Left renal pelvis (tissue), 4 donors: ENCODE measurements around the gene C22orf23. TPM values are rescaled to one million over a fixed set of nuclear protein-coding genes. Genes with fewer than 3 reads are reported as not detected.
"Not testable (repeated sequence)": the region's sequence is repeated elsewhere in the genome, so short reads cannot be mapped to it uniquely, and the experiment has no call there.

Experiments used
- DNase-seq, 4 donors: peaks; one replicate each; pipeline ENCODE4 v3.0.0-alpha.2; 2013; ENCODE audit warnings: low read depth in 4 of 4, low spot score in 3 of 4
- polyA plus RNA-seq, 4 donors: library from polyadenylated mRNA; unstranded; fragments of 120-200 nt; gene quantifications; one replicate each; pipeline ENCODE4 v1.2.1, GENCODE V29; 2013; ENCODE audit not compliant: insufficient read length in 4 of 4

The C22orf23 gene
- polyA plus RNA-seq, 4 donors: 4.2 to 7.0 (median 6.6) TPM

- no peak for DNase-seq
Measured at GRCh38 chr22:37982938-37983859, 29.8 kb upstream of the C22orf23 start.

GRCh38 chr22:37982151-37982785 is 28.9 kb upstream of the C22orf23 start:
- no peak for DNase-seq

- no peak for DNase-seq
Measured at GRCh38 chr22:37981282-37982011, 28.0 kb upstream of the C22orf23 start.

GRCh38 chr22:37979782-37980181 is 26.4 kb upstream of the C22orf23 start:
- no peak for DNase-seq

GRCh38 chr22:37976547-37976946 is 23.1 kb upstream of the C22orf23 start:
- no peak for DNase-seq

- DNase-seq: not testable (repeated sequence)
Measured at GRCh38 chr22:37976022-37976421, 22.6 kb upstream of the C22orf23 start.

- no peak for DNase-seq
Measured at GRCh38 chr22:37975153-37975552, 21.8 kb upstream of the C22orf23 start.

GRCh38 chr22:37973271-37974170 is 20.1 kb upstream of the C22orf23 start:
- DNase-seq: no peak

GRCh38 chr22:37972527-37972926 is 19.1 kb upstream of the C22orf23 start:
- DNase-seq: no peak

- no peak for DNase-seq
Measured at GRCh38 chr22:37971475-37972434, 18.4 kb upstream of the C22orf23 start.

- no peak for DNase-seq
Measured at GRCh38 chr22:37970864-37971263, 17.5 kb upstream of the C22orf23 start.

GRCh38 chr22:37968452-37969251 is 15.3 kb upstream of the C22orf23 start:
- DNase-seq: no peak

- no peak for DNase-seq
Measured at GRCh38 chr22:37967637-37968451, 14.4 kb upstream of the C22orf23 start.

- DNase-seq: no peak
Measured at GRCh38 chr22:37967147-37967546, 13.7 kb upstream of the C22orf23 start.

- no peak for DNase-seq
Measured at GRCh38 chr22:37965940-37966664, 12.7 kb upstream of the C22orf23 start.

- DNase-seq: no peak
Measured at GRCh38 chr22:37961062-37961461, 7.7 kb upstream of the C22orf23 start.
